H1 (cell line): Measurements from ENCODE around the gene RHBG.

Experiments
- CTCF ChIP-seq, 3 experiments: IDR thresholded peaks; 1 replicate in 2 of 3; 2 replicates in 1 of 3; pipeline versions ENCODE4 v1.5.1 to v1.6.1; 2011; ENCODE audit warnings: low read length in 3 of 3, mild to moderate bottlenecking in 3 of 3, inconsistent platforms in 2 of 3, low read depth in 1 of 3, moderate library complexity in 1 of 3; ENCODE audit not compliant: insufficient read depth in 1 of 3; ENCODE audit errors: control extremely low read depth in 1 of 3
- JUN ChIP-seq: IDR thresholded peaks from 2 replicates; pipeline ENCODE4 v1.6.1; 2011; ENCODE audit warnings: low read depth, mild to moderate bottlenecking, improper control_type of control experiment, low read length
- NANOG ChIP-seq: IDR thresholded peaks from 2 replicates; pipeline ENCODE4 v1.6.1; 2011; ENCODE audit warnings: low read length, low read depth, mild to moderate bottlenecking, inconsistent platforms; ENCODE audit not compliant: insufficient read depth, poor library complexity, severe bottlenecking
- POLR2AphosphoS5 ChIP-seq: IDR thresholded peaks from 2 replicates; pipeline ENCODE4 v1.6.1; 2011; ENCODE audit warnings: low read depth, low read length
- SP1 ChIP-seq: IDR thresholded peaks from 2 replicates; pipeline ENCODE4 v1.6.1; 2011; ENCODE audit warnings: low read depth, low read length
- TBP ChIP-seq: IDR thresholded peaks from 2 replicates; pipeline ENCODE4 v1.6.1; 2011; ENCODE audit warnings: low read depth, low read length, improper control_type of control experiment
- TEAD4 ChIP-seq: IDR thresholded peaks from 2 replicates; pipeline ENCODE4 v1.6.1; 2012; ENCODE audit warnings: low read depth, low read length, inconsistent platforms, mixed read lengths

GRCh38 chr1:156407344-156407743 lies 38.3 kb downstream of the RHBG start:
- TF ChIP-seq NANOG: no peak
- TF ChIP-seq CTCF (IDR thresholded peaks at IDR 0.05; ENCODE audit: control extremely low read depth in 1 of 3, insufficient read depth in 1 of 3, low read depth in 1 of 3, low read length in 3 of 3): no peak
- TF ChIP-seq POLR2AphosphoS5: no peak
- TF ChIP-seq TEAD4: no peak
- no peak for TF ChIP-seq TBP
- no peak for TF ChIP-seq JUN
- no peak for TF ChIP-seq SP1
